HG02678 (cell line): Measurements from ENCODE around the gene MAN2A2.
A peak's percentile ranks its signal among the peaks of the same experiment; 100 is the strongest.

Experiments used
- ATAC-seq: cut with Tn5 transposase; IDR thresholded peaks from one replicate; pipeline ENCODE4 v1.9.1; 2021; ENCODE audit warnings: mild to moderate bottlenecking, moderate library complexity; ENCODE audit not compliant: unreplicated experiment

MAN2A2 gene

GRCh38 chr15:90902840-90903732 lies at the start of gene MAN2A2:
Gene MAN2A2 (plus strand): TSS chr15:90903302. CDS start chr15:90904208, 906 bp downstream.
- peak; percentile 53 for ATAC-seq

- no peak for ATAC-seq
Measured at GRCh38 chr15:90855139-90855538, 48.0 kb upstream of the MAN2A2 start.

GRCh38 chr15:90857337-90857736 lies 45.8 kb upstream of the MAN2A2 start:
- ATAC-seq, result no peak

GRCh38 chr15:90857883-90858443 lies 45.1 kb upstream of the MAN2A2 start:
- no peak for ATAC-seq

GRCh38 chr15:90859234-90860131 lies 43.6 kb upstream of the MAN2A2 start:
- no peak for ATAC-seq

GRCh38 chr15:90860450-90860849 lies 42.7 kb upstream of the MAN2A2 start:
- no peak for ATAC-seq

- ATAC-seq, result no peak
Measured at GRCh38 chr15:90860942-90861675, 42.0 kb upstream of the MAN2A2 start.

- no peak for ATAC-seq
Measured at GRCh38 chr15:90862487-90862886, 40.6 kb upstream of the MAN2A2 start.

- no peak for ATAC-seq
Measured at GRCh38 chr15:90862964-90863778, 39.9 kb upstream of the MAN2A2 start.

GRCh38 chr15:90863987-90864386 lies 39.1 kb upstream of the MAN2A2 start:
- no peak for ATAC-seq

- ATAC-seq, result no peak
Measured at GRCh38 chr15:90864507-90864906, 38.6 kb upstream of the MAN2A2 start.

GRCh38 chr15:90865702-90866101 lies 37.4 kb upstream of the MAN2A2 start:
- ATAC-seq, result no peak

GRCh38 chr15:90866161-90866715 lies 36.9 kb upstream of the MAN2A2 start:
- ATAC-seq, result no peak

GRCh38 chr15:90866800-90867199 lies 36.3 kb upstream of the MAN2A2 start:
- no peak for ATAC-seq

GRCh38 chr15:90868261-90868689 lies 34.8 kb upstream of the MAN2A2 start, which contains the start of gene FURIN:
Gene FURIN (plus strand): TSS chr15:90868588. CDS start chr15:90875741, 7,153 bp downstream.
- no peak for ATAC-seq

GRCh38 chr15:90869140-90869541 lies 34.0 kb upstream of the MAN2A2 start:
- no peak for ATAC-seq

- ATAC-seq, result no peak
Measured at GRCh38 chr15:90869601-90870353, 33.3 kb upstream of the MAN2A2 start.

- ATAC-seq, result no peak
Measured at GRCh38 chr15:90870354-90871138, 32.6 kb upstream of the MAN2A2 start.
